K562 (cell line): ENCODE measurements around the gene ODF4. TPM values are rescaled to one million over a fixed set of nuclear protein-coding genes. Genes with fewer than 3 reads are reported as not detected.

Experiments used
- ADNP ChIP-seq: fragments of 200-800 bp; sonication (Bioruptor generic); IDR thresholded peaks from 2 replicates; pipeline ENCODE4 v1.6.1; 2016; ENCODE audit warnings: missing genetic modification characterization, missing compliant biosample characterization
- CBFA2T2 ChIP-seq: fragments of 450-650 bp; conservative IDR thresholded peaks from 2 replicates; pipeline ENCODE4 v1.6.1; 2017; ENCODE audit warnings: mild to moderate bottlenecking
- ERF ChIP-seq: fragments of 450-650 bp; formaldehyde crosslinking; IDR thresholded peaks from 2 replicates; pipeline ENCODE4 v1.4.0; 2020; ENCODE audit warnings: mild to moderate bottlenecking, mixed read lengths
- ESRRA ChIP-seq: fragments of 450-650 bp; IDR thresholded peaks from 2 replicates; pipeline ENCODE4 v1.6.1; 2014; ENCODE audit warnings: low read depth, mild to moderate bottlenecking, moderate library complexity, borderline replicate concordance
- FOXM1 ChIP-seq, 2 experiments: fragments of 450-650 bp in 1 of 2; sonication (generic) in 1 of 2; formaldehyde crosslinking in 1 of 2; IDR thresholded peaks; 2 replicates each; pipeline versions ENCODE4 v1.6.1 to v1.9.0; 2017 to 2022; ENCODE audit warnings: low read depth in 2 of 2, mild to moderate bottlenecking in 2 of 2, missing genetic modification reagents in 1 of 2, moderate library complexity in 1 of 2
- LARP7 ChIP-seq: fragments of 450-650 bp; IDR thresholded peaks from 2 replicates; pipeline ENCODE4 v1.6.1; 2016
- MEF2A ChIP-seq: IDR thresholded peaks from 2 replicates; pipeline ENCODE4 v1.6.1; 2011; ENCODE audit warnings: low read depth, mild to moderate bottlenecking, low read length, moderate library complexity; ENCODE audit not compliant: control insufficient read depth
- PBX2 ChIP-seq, 2 experiments: IDR thresholded peaks in 1 of 2; conservative IDR thresholded peaks in 1 of 2; 2 replicates each; pipeline ENCODE4 v1.6.1; 2016; ENCODE audit warnings: low read depth in 2 of 2, mild to moderate bottlenecking in 1 of 2, missing compliant biosample characterization in 1 of 2, missing genetic modification characterization in 1 of 2, moderate library complexity in 1 of 2
- PTRF ChIP-seq: fragments of 450-650 bp; IDR thresholded peaks from 2 replicates; pipeline ENCODE4 v1.6.1; 2016; ENCODE audit warnings: mild to moderate bottlenecking, missing genetic modification characterization, missing compliant biosample characterization
- RFX1 ChIP-seq: fragments of 450-650 bp; IDR thresholded peaks from 2 replicates; pipeline ENCODE4 v1.6.1; 2016; ENCODE audit warnings: mild to moderate bottlenecking, moderate library complexity
- TFAM ChIP-seq: fragments of 250-450 bp; sonication (Bioruptor Pico); conservative IDR thresholded peaks from 2 replicates; pipeline ENCODE4 v1.5.0; 2021; ENCODE audit warnings: mild to moderate bottlenecking, moderate library complexity
- ZNF76 ChIP-seq: fragments of 250-450 bp; sonication (Bioruptor Pico); IDR thresholded peaks from 2 replicates; pipeline ENCODE4 v1.4.0; 2020; ENCODE audit warnings: mild to moderate bottlenecking, moderate library complexity, borderline replicate concordance
- ZNF77 ChIP-seq: fragments of 250-450 bp; sonication (Bioruptor Pico); IDR thresholded peaks from 2 replicates; pipeline ENCODE4 v1.5.0; 2020
- polyA plus RNA-seq, 8 experiments: library from polyadenylated mRNA; depleted of rRNA in 4 of 8; stranded (reverse) in 5 of 8; unstranded in 3 of 8; fragments of >200 nt; fragmentation: Nextera tagmentation in 2 of 8; fragmentation: Illumina TruSeq in 1 of 8; extraction: Ambion mirVana in 2 of 8; extraction: Trizol in 1 of 8; gene quantifications; 2 replicates each; pipeline versions ENCODE4 v1.2.1 to v1.2.3, GENCODE V29; 2011 to 2014; ENCODE audit warnings: inconsistent platforms in 1 of 8, missing spikeins in 1 of 8
- total RNA-seq, 7 experiments: library from RNA; depleted of rRNA in 6 of 7; stranded (reverse); fragments of >200 nt in 6 of 7; fragmentation: Illumina TruSeq in 2 of 7; extraction: Trizol in 2 of 7; gene quantifications; 2 replicates each; pipeline versions ENCODE4 v1.2.1 to v1.2.3, GENCODE V29; 2011 to 2021; ENCODE audit warnings: low replicate concordance in 1 of 7
- TF ChIP-seq, protein P1 (sequence below): sonication (generic); formaldehyde crosslinking; IDR thresholded peaks from 2 replicates; pipeline ENCODE4 v1.4.0; 2020; ENCODE audit warnings: mild to moderate bottlenecking, missing genetic modification reagents
- TF ChIP-seq, protein P2 (sequence below): fragments of 450-650 bp; IDR thresholded peaks from 2 replicates; pipeline ENCODE4 v1.6.1; 2016; ENCODE audit warnings: antibody characterized with exemption
- TF ChIP-seq, protein P3 (sequence below): fragments of 450-650 bp; IDR thresholded peaks from 2 replicates; pipeline ENCODE4 v1.6.1; 2014; ENCODE audit warnings: low read depth, mild to moderate bottlenecking, moderate library complexity, borderline replicate concordance
- TF ChIP-seq, protein P4 (sequence below): fragments of 450-650 bp; IDR thresholded peaks from 2 replicates; pipeline ENCODE4 v1.6.1; 2016; ENCODE audit warnings: mild to moderate bottlenecking

The ODF4 gene
- total and polyA plus RNA-seq, 9 of the 15 experiments (the other 6 are each of a cell fraction or from before 2014, with no cell fraction given) = not detected

DNA sequence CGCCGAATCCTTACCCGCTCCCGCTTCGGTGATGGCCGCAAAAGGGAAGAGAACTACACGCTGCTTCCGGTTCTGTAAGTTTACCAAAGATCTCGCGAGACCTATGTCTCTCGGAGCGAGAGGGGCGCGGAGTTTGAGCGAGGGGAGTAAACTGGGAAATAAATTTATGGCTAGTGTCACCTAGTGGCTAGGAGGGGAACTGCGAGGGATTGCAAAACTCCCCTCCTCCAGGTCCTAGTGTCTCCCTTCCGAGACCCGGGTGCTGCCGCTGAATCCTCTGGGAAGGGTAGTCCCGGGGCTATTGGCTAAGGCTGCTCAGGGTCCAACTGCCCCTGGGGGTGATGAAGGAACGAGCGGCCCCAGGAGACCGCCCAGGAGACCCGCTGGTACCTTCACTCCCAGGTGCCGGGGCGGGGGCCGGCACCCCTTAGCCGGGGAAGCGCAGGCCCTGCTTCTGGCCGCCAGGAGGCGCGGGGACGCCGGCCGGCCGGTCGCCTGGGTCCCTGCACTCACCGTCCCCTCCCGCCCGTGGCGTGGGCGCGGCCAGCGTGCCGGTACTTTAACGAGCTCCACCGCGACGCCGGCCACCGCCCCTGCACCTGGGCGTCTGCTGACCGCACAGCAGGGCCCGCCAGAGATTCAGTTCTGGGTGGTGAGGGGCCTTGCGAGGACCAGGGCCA is 43.6 kb downstream of the ODF4 start, which contains the start of gene RPL26 (continued):
- TF ChIP-seq ZNF76 (CRISPR knock-in tag) = no peak
- no peak for TF ChIP-seq ERF
- TF ChIP-seq LARP7 = no peak
- TF ChIP-seq, protein P1, sequence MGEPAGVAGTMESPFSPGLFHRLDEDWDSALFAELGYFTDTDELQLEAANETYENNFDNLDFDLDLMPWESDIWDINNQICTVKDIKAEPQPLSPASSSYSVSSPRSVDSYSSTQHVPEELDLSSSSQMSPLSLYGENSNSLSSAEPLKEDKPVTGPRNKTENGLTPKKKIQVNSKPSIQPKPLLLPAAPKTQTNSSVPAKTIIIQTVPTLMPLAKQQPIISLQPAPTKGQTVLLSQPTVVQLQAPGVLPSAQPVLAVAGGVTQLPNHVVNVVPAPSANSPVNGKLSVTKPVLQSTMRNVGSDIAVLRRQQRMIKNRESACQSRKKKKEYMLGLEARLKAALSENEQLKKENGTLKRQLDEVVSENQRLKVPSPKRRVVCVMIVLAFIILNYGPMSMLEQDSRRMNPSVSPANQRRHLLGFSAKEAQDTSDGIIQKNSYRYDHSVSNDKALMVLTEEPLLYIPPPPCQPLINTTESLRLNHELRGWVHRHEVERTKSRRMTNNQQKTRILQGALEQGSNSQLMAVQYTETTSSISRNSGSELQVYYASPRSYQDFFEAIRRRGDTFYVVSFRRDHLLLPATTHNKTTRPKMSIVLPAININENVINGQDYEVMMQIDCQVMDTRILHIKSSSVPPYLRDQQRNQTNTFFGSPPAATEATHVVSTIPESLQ = no peak
- TF ChIP-seq, protein P2, sequence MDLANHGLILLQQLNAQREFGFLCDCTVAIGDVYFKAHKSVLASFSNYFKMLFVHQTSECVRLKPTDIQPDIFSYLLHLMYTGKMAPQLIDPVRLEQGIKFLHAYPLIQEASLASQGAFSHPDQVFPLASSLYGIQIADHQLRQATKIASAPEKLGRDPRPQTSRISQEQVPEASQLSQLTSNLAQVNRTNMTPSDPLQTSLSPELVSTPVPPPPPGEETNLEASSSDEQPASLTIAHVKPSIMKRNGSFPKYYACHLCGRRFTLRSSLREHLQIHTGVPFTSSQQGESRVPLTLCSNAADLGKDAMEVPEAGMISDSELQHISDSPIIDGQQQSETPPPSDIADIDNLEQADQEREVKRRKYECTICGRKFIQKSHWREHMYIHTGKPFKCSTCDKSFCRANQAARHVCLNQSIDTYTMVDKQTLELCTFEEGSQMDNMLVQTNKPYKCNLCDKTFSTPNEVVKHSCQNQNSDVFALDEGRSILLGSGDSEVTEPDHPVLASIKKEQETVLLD = no peak; the same call in 1 of the 2 replicates
- no peak for TF ChIP-seq RFX1
- no peak for TF ChIP-seq CBFA2T2
- TF ChIP-seq ZNF77 (CRISPR knock-in tag) = no peak
- TF ChIP-seq FOXM1 (IDR thresholded peaks at IDR 0.05; ENCODE audit: low read depth) = peak; percentile 71
- no peak for TF ChIP-seq FOXM1 (CRISPR knock-in tag; IDR thresholded peaks at IDR 0.05; ENCODE audit: low read depth)
- TF ChIP-seq ADNP = no peak
- no peak for TF ChIP-seq PBX2 (CRISPR knock-in tag; IDR thresholded peaks at IDR 0.05; ENCODE audit: low read depth)
- no peak for TF ChIP-seq PBX2 (tag; conservative IDR thresholded peaks at IDR 0.05; ENCODE audit: low read depth)
- TF ChIP-seq, protein P3, sequence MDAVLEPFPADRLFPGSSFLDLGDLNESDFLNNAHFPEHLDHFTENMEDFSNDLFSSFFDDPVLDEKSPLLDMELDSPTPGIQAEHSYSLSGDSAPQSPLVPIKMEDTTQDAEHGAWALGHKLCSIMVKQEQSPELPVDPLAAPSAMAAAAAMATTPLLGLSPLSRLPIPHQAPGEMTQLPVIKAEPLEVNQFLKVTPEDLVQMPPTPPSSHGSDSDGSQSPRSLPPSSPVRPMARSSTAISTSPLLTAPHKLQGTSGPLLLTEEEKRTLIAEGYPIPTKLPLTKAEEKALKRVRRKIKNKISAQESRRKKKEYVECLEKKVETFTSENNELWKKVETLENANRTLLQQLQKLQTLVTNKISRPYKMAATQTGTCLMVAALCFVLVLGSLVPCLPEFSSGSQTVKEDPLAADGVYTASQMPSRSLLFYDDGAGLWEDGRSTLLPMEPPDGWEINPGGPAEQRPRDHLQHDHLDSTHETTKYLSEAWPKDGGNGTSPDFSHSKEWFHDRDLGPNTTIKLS = peak; percentile 78; the same call in 1 of the 2 replicates
- TF ChIP-seq PTRF (tag) = no peak
- TF ChIP-seq TFAM (CRISPR knock-in tag) = no peak
- TF ChIP-seq MEF2A = no peak
- TF ChIP-seq, protein P4, sequence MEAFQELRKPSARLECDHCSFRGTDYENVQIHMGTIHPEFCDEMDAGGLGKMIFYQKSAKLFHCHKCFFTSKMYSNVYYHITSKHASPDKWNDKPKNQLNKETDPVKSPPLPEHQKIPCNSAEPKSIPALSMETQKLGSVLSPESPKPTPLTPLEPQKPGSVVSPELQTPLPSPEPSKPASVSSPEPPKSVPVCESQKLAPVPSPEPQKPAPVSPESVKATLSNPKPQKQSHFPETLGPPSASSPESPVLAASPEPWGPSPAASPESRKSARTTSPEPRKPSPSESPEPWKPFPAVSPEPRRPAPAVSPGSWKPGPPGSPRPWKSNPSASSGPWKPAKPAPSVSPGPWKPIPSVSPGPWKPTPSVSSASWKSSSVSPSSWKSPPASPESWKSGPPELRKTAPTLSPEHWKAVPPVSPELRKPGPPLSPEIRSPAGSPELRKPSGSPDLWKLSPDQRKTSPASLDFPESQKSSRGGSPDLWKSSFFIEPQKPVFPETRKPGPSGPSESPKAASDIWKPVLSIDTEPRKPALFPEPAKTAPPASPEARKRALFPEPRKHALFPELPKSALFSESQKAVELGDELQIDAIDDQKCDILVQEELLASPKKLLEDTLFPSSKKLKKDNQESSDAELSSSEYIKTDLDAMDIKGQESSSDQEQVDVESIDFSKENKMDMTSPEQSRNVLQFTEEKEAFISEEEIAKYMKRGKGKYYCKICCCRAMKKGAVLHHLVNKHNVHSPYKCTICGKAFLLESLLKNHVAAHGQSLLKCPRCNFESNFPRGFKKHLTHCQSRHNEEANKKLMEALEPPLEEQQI = peak; percentile 76
- TF ChIP-seq ESRRA = 0 out of 2 replicates have a peak, but pooled peaks have one; percentile 33
